ENCODE data around the gene SMURF1.

SMURF1 gene

GRCh38 chr7:99141841-99142726 lies 1.8 kb downstream of the SMURF1 start:
- DNase-seq (ENCODE audit: low read depth): no peak

- no peak for DNase-seq (ENCODE audit: low read depth)
Measured at GRCh38 chr7:99141334-99141733, 2.6 kb downstream of the SMURF1 start.

GRCh38 chr7:99140813-99141212 lies 3.1 kb downstream of the SMURF1 start:
- no peak for DNase-seq (ENCODE audit: low read depth)

GRCh38 chr7:99139036-99139435 lies 4.9 kb downstream of the SMURF1 start:
- DNase-seq (ENCODE audit: low read depth): no peak

GRCh38 chr7:99137411-99138180 lies 6.3 kb downstream of the SMURF1 start:
- DNase-seq (ENCODE audit: low read depth): no peak

- DNase-seq (ENCODE audit: low read depth): no peak
Measured at GRCh38 chr7:99135938-99136337, 8.0 kb downstream of the SMURF1 start.

GRCh38 chr7:99133766-99134564 lies 9.9 kb downstream of the SMURF1 start:
- no peak for DNase-seq (ENCODE audit: low read depth)

GRCh38 chr7:99132595-99133321 lies 11.2 kb downstream of the SMURF1 start:
- no peak for DNase-seq (ENCODE audit: low read depth)

GRCh38 chr7:99131290-99131689 lies 12.6 kb downstream of the SMURF1 start:
- no peak for DNase-seq (ENCODE audit: low read depth)

GRCh38 chr7:99129536-99129935 lies 14.4 kb downstream of the SMURF1 start:
- DNase-seq (ENCODE audit: low read depth): no peak

- DNase-seq (ENCODE audit: low read depth): no peak
Measured at GRCh38 chr7:99129001-99129400, 14.9 kb downstream of the SMURF1 start.

GRCh38 chr7:99128076-99128950 lies 15.6 kb downstream of the SMURF1 start:
- no peak for DNase-seq (ENCODE audit: low read depth)

GRCh38 chr7:99127636-99128035 lies 16.3 kb downstream of the SMURF1 start:
- no peak for DNase-seq (ENCODE audit: low read depth)

- no peak for DNase-seq (ENCODE audit: low read depth)
Measured at GRCh38 chr7:99126921-99127553, 16.9 kb downstream of the SMURF1 start.

- DNase-seq (ENCODE audit: low read depth): no peak
Measured at GRCh38 chr7:99125505-99125865, 18.4 kb downstream of the SMURF1 start.

- no peak for DNase-seq (ENCODE audit: low read depth)
Measured at GRCh38 chr7:99124751-99125504, 19.0 kb downstream of the SMURF1 start.

- no peak for DNase-seq (ENCODE audit: low read depth)
Measured at GRCh38 chr7:99124236-99124635, 19.7 kb downstream of the SMURF1 start.

- no peak for DNase-seq (ENCODE audit: low read depth)
Measured at GRCh38 chr7:99123571-99124033, 20.3 kb downstream of the SMURF1 start.

GRCh38 chr7:99122762-99123161 lies 21.1 kb downstream of the SMURF1 start:
- DNase-seq (ENCODE audit: low read depth): no peak
